NT2/D1 (cell line): ENCODE results near the gene ADNP2.

Experiments
- DNase-seq: peaks from one replicate; pipeline ENCODE4 v3.0.0-alpha.2; 2011; ENCODE audit warnings: low read depth, low spot score
- H3K27me3 ChIP-seq: 2 replicates; pipeline ENCODE4 v1.6.0; 2011; ENCODE audit warnings: mild to moderate bottlenecking; ENCODE audit not compliant: insufficient read length, insufficient read depth
- H3K36me3 ChIP-seq: 2 replicates; pipeline ENCODE4 v1.6.1; 2011; ENCODE audit warnings: mild to moderate bottlenecking, low read length, mixed read lengths; ENCODE audit not compliant: insufficient read depth, insufficient read length
- H3K4me1 ChIP-seq: 2 replicates; pipeline ENCODE4 v1.5.1; 2011; ENCODE audit not compliant: insufficient read depth, insufficient read length
- H3K4me3 ChIP-seq: 2 replicates; pipeline ENCODE4 v1.5.1; 2011; ENCODE audit warnings: low read depth; ENCODE audit not compliant: insufficient read length
- H3K9ac ChIP-seq: 2 replicates; pipeline ENCODE4 v1.6.0; 2011; ENCODE audit warnings: low read depth; ENCODE audit not compliant: insufficient read length
- H3K9me3 ChIP-seq: 2 replicates; pipeline ENCODE4 v1.5.1; 2011; ENCODE audit warnings: mild to moderate bottlenecking, low read length; ENCODE audit not compliant: insufficient read depth
- SUZ12 ChIP-seq: IDR thresholded peaks from 2 replicates; pipeline ENCODE4 v1.6.1; 2011; ENCODE audit not compliant: insufficient read length, insufficient read depth; ENCODE audit errors: extremely low read depth
- YY1 ChIP-seq: IDR thresholded peaks from 2 replicates; pipeline ENCODE4 v1.6.1; 2011; ENCODE audit not compliant: insufficient read length, insufficient read depth
- ZNF274 ChIP-seq: IDR thresholded peaks from 2 replicates; pipeline ENCODE4 v1.6.1; 2011; ENCODE audit warnings: mild to moderate bottlenecking, low read depth, low read length

Gene ADNP2

GRCh38 chr18:80185545-80185944 is 76.5 kb downstream of the ADNP2 start:
- no peak overlapping the region for H3K9ac ChIP-seq
- H3K4me3 ChIP-seq, result no peak overlapping the region
- peaks cover 4% of the 10 kb centered on the region; the same call in 1 of the 2 replicates for H3K9me3 ChIP-seq
- TF ChIP-seq ZNF274 (no peak), YY1 (no peak), SUZ12 (no peak)
- no peaks in the 10 kb centered on the region for H3K27me3 ChIP-seq
- H3K4me1 ChIP-seq, result peaks cover 6% of the 10 kb centered on the region
- DNase-seq, result no peak
- H3K36me3 ChIP-seq, result no peaks in the 10 kb centered on the region

- Histone ChIP-seq H3K36me3 (peaks cover 4% of the 10 kb centered on the region), H3K9me3 (peaks cover 4% of the 10 kb centered on the region; the same call in 1 of the 2 replicates), H3K27me3 (no peaks in the 10 kb centered on the region), H3K4me3 (no peak overlapping the region), H3K9ac (no peak overlapping the region), H3K4me1 (peaks cover 4% of the 10 kb centered on the region)
- no peak for DNase-seq
- no peak for TF ChIP-seq SUZ12
- no peak for TF ChIP-seq ZNF274
- TF ChIP-seq YY1, result no peak
Observed at GRCh38 chr18:80187956-80188642, 79.0 kb downstream of the ADNP2 start.

- Histone ChIP-seq H3K4me3 (no peak overlapping the region), H3K9ac (no peak overlapping the region), H3K27me3 (no peaks in the 10 kb centered on the region), H3K9me3 (peaks cover 4% of the 10 kb centered on the region; the same call in 1 of the 2 replicates), H3K4me1 (no peaks in the 10 kb centered on the region), H3K36me3 (peaks cover 8% of the 10 kb centered on the region)
- TF ChIP-seq SUZ12 (no peak), YY1 (no peak), ZNF274 (no peak)
- no peak for DNase-seq
Observed at GRCh38 chr18:80188643-80189530, 79.8 kb downstream of the ADNP2 start.

GRCh38 chr18:80189531-80189865 is 80.4 kb downstream of the ADNP2 start:
- DNase-seq, result no peak
- H3K4me3 ChIP-seq, result no peak overlapping the region
- no peaks in the 10 kb centered on the region for H3K27me3 ChIP-seq
- no peaks in the 10 kb centered on the region for H3K4me1 ChIP-seq
- no peak overlapping the region for H3K9ac ChIP-seq
- TF ChIP-seq YY1 (no peak), SUZ12 (no peak), ZNF274 (no peak)
- H3K36me3 ChIP-seq, result peaks cover 8% of the 10 kb centered on the region
- peaks cover 4% of the 10 kb centered on the region; the same call in 1 of the 2 replicates for H3K9me3 ChIP-seq
